Measurements from ENCODE around the gene UCMA.

DNA sequence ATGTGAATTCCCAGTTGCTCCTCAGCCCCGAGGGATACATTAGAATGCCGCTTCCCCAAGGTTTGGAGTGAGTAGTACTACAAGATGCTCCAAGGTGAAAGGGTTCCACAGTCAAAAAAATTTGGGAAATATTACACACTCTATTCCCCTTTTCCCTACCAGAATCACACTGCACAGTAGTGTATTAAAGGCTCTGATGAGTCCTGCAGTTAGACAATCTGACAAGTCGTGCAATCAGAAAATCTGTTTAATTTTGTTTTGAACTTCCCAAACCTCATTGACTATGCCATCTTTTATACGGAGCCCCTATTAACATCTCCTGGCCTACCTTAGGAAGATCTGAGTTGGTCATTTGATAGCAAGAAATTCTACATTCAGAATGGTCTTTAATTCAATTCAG, 13.6 kb upstream of the UCMA start:
- TF ChIP-seq, protein P1, sequence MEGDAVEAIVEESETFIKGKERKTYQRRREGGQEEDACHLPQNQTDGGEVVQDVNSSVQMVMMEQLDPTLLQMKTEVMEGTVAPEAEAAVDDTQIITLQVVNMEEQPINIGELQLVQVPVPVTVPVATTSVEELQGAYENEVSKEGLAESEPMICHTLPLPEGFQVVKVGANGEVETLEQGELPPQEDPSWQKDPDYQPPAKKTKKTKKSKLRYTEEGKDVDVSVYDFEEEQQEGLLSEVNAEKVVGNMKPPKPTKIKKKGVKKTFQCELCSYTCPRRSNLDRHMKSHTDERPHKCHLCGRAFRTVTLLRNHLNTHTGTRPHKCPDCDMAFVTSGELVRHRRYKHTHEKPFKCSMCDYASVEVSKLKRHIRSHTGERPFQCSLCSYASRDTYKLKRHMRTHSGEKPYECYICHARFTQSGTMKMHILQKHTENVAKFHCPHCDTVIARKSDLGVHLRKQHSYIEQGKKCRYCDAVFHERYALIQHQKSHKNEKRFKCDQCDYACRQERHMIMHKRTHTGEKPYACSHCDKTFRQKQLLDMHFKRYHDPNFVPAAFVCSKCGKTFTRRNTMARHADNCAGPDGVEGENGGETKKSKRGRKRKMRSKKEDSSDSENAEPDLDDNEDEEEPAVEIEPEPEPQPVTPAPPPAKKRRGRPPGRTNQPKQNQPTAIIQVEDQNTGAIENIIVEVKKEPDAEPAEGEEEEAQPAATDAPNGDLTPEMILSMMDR (IDR thresholded peaks at IDR 0.05) = no peak
- no peak for TF ChIP-seq ZFX (IDR thresholded peaks at IDR 0.05; ENCODE audit: borderline replicate concordance)

Measured in 22Rv1 (cell line).